ENCODE data around the gene MAPRE3.

Gene MAPRE3

DNA sequence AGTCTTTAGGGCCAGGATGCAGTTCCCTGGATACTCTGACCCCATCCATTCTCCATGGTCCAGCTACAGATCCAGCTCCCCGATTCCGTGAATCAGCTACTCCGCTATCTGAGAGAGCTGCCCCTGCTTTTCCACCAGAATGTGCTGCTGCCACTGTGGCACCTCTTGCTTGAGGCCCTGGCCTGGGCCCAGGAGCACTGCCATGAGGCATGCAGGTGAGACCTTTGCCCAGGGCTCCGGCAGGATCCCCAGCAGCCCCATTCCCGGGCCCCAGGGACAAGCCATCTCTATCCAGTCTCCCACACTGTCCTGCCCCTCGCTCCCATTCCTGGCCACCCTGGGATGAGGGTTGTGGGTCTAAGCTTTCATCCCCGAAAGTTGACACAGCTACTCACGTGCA is 69.8 kb downstream of the MAPRE3 start:
- TF ChIP-seq CSDC2 (CRISPR knock-in tag; IDR thresholded peaks at IDR 0.05), result no peak
- no peak for TF ChIP-seq TCF4 (CRISPR knock-in tag; IDR thresholded peaks at IDR 0.05; ENCODE audit: borderline replicate concordance)
- TF ChIP-seq ISL1 (CRISPR knock-in tag; IDR thresholded peaks at IDR 0.05), result no peak
- no peak for TF ChIP-seq BACH2 (CRISPR knock-in tag; IDR thresholded peaks at IDR 0.05; ENCODE audit: borderline replicate concordance)
- TF ChIP-seq ARNTL (CRISPR knock-in tag; IDR thresholded peaks at IDR 0.05; ENCODE audit: borderline replicate concordance, low read depth), result no peak
- TF ChIP-seq OSR1 (CRISPR knock-in tag; IDR thresholded peaks at IDR 0.05), result no peak
- TF ChIP-seq PPARA (CRISPR knock-in tag; IDR thresholded peaks at IDR 0.05; ENCODE audit: borderline replicate concordance), result no peak
- TF ChIP-seq, protein P1, sequence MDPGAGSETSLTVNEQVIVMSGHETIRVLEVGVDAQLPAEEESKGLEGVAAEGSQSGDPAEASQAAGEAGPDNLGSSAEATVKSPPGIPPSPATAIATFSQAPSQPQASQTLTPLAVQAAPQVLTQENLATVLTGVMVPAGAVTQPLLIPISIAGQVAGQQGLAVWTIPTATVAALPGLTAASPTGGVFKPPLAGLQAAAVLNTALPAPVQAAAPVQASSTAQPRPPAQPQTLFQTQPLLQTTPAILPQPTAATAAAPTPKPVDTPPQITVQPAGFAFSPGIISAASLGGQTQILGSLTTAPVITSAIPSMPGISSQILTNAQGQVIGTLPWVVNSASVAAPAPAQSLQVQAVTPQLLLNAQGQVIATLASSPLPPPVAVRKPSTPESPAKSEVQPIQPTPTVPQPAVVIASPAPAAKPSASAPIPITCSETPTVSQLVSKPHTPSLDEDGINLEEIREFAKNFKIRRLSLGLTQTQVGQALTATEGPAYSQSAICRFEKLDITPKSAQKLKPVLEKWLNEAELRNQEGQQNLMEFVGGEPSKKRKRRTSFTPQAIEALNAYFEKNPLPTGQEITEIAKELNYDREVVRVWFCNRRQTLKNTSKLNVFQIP (CRISPR knock-in tag; IDR thresholded peaks at IDR 0.05; ENCODE audit: borderline replicate concordance, low read depth), result no peak
- TF ChIP-seq SNAI2 (CRISPR knock-in tag; IDR thresholded peaks at IDR 0.05), result no peak
- TF ChIP-seq RARB (CRISPR knock-in tag; IDR thresholded peaks at IDR 0.05), result no peak
- ATAC-seq, result no peak

DNA sequence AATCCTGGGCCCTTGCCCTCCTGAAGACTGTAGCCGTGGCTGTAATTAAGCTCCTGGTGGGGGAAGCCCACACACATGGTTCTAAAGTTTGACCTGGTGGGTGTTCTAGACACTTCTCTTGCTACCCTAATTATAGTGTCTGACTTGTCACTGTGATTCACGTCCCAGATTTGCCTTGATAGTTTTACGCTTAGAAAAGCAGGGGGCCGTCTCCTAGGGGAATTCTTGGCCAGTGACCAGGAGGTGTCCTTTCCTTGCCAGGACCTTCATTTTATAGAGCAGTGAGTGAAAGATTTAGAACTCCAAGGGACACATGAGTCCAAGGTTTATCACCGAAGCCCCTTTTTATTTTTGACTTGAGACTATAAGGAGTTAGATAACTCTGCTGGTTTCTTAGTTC is 71.3 kb downstream of the MAPRE3 start:
- no peak for ATAC-seq

DNA sequence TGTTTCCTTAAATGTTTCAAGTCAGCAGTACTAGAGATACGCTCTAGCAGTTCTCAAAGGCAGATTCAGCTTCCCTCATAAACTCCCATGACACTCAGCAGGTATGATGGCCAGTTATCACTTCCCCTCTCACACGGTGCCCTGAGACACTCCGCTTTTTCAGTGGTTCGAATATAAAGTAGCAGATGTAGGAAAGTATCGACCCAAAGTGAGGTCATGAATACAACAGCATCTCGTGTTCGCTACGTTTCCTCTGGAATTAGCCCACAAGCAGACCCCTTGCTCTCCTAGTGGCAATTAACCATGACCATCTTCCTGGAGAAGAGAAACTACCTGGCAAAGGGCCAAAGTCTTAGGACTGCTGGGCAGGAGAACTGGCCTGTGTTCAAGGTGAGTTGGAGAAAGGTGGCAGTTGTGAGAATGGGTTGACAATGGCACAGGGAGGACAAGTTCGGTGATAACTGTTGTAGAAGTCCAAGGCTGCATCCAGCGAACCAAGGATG is 71.8 kb downstream of the MAPRE3 start:
- TF ChIP-seq BACH2 (CRISPR knock-in tag; IDR thresholded peaks at IDR 0.05; ENCODE audit: borderline replicate concordance) (no peak), ZNF8 (CRISPR knock-in tag; IDR thresholded peaks at IDR 0.05) (no peak), ZC3H10 (CRISPR knock-in tag; IDR thresholded peaks at IDR 0.05) (no peak), ZFP3 (CRISPR knock-in tag; IDR thresholded peaks at IDR 0.05) (no peak)
- TF ChIP-seq, protein P2, sequence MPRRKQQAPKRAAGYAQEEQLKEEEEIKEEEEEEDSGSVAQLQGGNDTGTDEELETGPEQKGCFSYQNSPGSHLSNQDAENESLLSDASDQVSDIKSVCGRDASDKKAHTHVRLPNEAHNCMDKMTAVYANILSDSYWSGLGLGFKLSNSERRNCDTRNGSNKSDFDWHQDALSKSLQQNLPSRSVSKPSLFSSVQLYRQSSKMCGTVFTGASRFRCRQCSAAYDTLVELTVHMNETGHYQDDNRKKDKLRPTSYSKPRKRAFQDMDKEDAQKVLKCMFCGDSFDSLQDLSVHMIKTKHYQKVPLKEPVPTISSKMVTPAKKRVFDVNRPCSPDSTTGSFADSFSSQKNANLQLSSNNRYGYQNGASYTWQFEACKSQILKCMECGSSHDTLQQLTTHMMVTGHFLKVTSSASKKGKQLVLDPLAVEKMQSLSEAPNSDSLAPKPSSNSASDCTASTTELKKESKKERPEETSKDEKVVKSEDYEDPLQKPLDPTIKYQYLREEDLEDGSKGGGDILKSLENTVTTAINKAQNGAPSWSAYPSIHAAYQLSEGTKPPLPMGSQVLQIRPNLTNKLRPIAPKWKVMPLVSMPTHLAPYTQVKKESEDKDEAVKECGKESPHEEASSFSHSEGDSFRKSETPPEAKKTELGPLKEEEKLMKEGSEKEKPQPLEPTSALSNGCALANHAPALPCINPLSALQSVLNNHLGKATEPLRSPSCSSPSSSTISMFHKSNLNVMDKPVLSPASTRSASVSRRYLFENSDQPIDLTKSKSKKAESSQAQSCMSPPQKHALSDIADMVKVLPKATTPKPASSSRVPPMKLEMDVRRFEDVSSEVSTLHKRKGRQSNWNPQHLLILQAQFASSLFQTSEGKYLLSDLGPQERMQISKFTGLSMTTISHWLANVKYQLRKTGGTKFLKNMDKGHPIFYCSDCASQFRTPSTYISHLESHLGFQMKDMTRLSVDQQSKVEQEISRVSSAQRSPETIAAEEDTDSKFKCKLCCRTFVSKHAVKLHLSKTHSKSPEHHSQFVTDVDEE (CRISPR knock-in tag; IDR thresholded peaks at IDR 0.05), result no peak
- no peak for ATAC-seq

More for the DNA sequence above, 71.3 kb downstream of the MAPRE3 start:
- TF ChIP-seq ZNF70 (CRISPR knock-in tag; IDR thresholded peaks at IDR 0.05) (no peak), ARNTL (CRISPR knock-in tag; IDR thresholded peaks at IDR 0.05; ENCODE audit: borderline replicate concordance, low read depth) (no peak), OSR1 (CRISPR knock-in tag; IDR thresholded peaks at IDR 0.05) (no peak), ZC3H10 (CRISPR knock-in tag; IDR thresholded peaks at IDR 0.05) (no peak), ZNF8 (CRISPR knock-in tag; IDR thresholded peaks at IDR 0.05) (no peak), ZFP3 (CRISPR knock-in tag; IDR thresholded peaks at IDR 0.05) (no peak), GLIS3 (CRISPR knock-in tag; IDR thresholded peaks at IDR 0.05) (no peak), CSDC2 (CRISPR knock-in tag; IDR thresholded peaks at IDR 0.05) (no peak), ISL1 (CRISPR knock-in tag; IDR thresholded peaks at IDR 0.05) (no peak), TOX (CRISPR knock-in tag; IDR thresholded peaks at IDR 0.05; ENCODE audit: borderline replicate concordance) (no peak), ZNF565 (CRISPR knock-in tag; conservative IDR thresholded peaks at IDR 0.05; ENCODE audit: low read depth) (no peak), PPARA (CRISPR knock-in tag; IDR thresholded peaks at IDR 0.05; ENCODE audit: borderline replicate concordance) (no peak)
- TF ChIP-seq, protein P2 (CRISPR knock-in tag; IDR thresholded peaks at IDR 0.05), result no peak
- TF ChIP-seq, protein P3, sequence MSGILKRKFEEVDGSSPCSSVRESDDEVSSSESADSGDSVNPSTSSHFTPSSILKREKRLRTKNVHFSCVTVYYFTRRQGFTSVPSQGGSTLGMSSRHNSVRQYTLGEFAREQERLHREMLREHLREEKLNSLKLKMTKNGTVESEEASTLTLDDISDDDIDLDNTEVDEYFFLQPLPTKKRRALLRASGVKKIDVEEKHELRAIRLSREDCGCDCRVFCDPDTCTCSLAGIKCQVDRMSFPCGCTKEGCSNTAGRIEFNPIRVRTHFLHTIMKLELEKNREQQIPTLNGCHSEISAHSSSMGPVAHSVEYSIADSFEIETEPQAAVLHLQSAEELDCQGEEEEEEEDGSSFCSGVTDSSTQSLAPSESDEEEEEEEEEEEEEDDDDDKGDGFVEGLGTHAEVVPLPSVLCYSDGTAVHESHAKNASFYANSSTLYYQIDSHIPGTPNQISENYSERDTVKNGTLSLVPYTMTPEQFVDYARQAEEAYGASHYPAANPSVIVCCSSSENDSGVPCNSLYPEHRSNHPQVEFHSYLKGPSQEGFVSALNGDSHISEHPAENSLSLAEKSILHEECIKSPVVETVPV (CRISPR knock-in tag; IDR thresholded peaks at IDR 0.05), result no peak

All from SK-N-SH treated with all-trans-retinoic acid at 6 μM for 48 hours (cell line).